Fibroblast of pulmonary artery (primary cell): ENCODE data around the gene NTRK3.
A peak's percentile ranks its signal among the peaks of the same experiment; 100 is the strongest.

Source experiments
- DNase-seq: peaks from one replicate; pipeline ENCODE4 v3.0.0-alpha.2; 2010; ENCODE audit warnings: low read depth
- H3K4me3 ChIP-seq: replicated peaks from 2 replicates; pipeline ENCODE4 v1.5.1; 2011; ENCODE audit warnings: low read depth, mild to moderate bottlenecking, control low read depth, low read length, moderate library complexity
- TF ChIP-seq, protein P1 (sequence below): IDR thresholded peaks from 2 replicates; pipeline ENCODE4 v1.5.1; 2011; ENCODE audit warnings: mild to moderate bottlenecking, control low read depth, low read length, inconsistent platforms; ENCODE audit errors: missing control alignments

Gene NTRK3

DNA sequence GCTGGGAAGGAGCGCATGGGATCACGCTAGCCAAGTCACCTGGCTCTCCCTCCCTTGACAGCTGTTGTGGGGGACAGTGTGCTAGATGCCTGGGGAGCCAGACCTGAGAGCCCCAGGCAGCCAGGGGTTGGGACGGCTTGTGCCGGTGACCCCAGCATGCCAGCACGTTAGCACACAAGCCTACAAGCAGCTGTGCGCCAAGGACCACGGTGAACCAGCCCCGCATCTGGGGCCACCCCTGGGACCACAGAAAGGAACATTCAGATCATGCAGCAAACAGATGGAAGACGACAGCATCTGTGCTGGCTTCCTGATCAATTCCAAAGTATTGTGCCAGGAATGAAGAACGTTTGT lies 64.8 kb downstream of the NTRK3 start:
- TF ChIP-seq, protein P1, sequence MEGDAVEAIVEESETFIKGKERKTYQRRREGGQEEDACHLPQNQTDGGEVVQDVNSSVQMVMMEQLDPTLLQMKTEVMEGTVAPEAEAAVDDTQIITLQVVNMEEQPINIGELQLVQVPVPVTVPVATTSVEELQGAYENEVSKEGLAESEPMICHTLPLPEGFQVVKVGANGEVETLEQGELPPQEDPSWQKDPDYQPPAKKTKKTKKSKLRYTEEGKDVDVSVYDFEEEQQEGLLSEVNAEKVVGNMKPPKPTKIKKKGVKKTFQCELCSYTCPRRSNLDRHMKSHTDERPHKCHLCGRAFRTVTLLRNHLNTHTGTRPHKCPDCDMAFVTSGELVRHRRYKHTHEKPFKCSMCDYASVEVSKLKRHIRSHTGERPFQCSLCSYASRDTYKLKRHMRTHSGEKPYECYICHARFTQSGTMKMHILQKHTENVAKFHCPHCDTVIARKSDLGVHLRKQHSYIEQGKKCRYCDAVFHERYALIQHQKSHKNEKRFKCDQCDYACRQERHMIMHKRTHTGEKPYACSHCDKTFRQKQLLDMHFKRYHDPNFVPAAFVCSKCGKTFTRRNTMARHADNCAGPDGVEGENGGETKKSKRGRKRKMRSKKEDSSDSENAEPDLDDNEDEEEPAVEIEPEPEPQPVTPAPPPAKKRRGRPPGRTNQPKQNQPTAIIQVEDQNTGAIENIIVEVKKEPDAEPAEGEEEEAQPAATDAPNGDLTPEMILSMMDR = no peak
- H3K4me3 ChIP-seq = no peak overlapping the region
- no peak for DNase-seq

DNA sequence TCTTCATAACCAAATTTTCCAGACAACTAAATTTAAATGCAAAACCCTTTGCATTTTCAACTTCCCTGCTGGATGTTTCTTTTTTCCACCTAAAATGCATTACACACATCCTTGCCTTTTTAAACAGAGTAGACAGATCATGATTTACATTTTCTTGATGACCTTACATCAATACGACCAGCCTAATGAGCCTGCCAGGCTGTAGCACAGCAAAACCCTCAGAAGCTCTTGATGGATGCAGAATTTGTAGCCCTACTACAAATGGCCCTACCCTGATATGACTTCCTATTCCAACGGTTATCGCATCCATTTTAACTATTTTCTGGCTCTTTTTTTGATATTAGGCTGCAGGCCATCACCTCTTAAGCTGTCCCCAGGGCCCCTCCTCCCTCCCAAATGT lies 66.3 kb downstream of the NTRK3 start:
- H3K4me3 ChIP-seq = no peak overlapping the region
- TF ChIP-seq, protein P1 = no peak
- no peak for DNase-seq

DNA sequence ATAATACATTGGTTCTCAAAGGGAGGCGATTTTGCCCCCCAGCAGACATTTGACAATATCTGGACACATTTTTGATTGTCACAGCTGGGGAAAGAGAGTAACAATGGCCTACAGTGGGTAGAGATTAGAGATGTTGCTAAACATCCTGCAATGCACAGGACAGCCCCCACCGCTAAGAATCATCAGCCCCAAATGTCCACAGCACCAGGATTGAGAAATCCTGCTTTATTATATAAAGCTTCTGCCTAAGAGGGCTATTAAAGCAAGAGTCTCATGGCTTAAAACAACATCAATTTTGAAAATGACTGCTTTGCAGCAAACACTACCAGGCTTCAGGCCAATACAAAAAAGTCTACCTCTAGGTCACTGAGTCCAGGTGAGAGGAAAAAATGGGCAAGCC lies 68.2 kb downstream of the NTRK3 start:
- H3K4me3 ChIP-seq = no peak overlapping the region
- TF ChIP-seq, protein P1 = no peak
- no peak for DNase-seq

DNA sequence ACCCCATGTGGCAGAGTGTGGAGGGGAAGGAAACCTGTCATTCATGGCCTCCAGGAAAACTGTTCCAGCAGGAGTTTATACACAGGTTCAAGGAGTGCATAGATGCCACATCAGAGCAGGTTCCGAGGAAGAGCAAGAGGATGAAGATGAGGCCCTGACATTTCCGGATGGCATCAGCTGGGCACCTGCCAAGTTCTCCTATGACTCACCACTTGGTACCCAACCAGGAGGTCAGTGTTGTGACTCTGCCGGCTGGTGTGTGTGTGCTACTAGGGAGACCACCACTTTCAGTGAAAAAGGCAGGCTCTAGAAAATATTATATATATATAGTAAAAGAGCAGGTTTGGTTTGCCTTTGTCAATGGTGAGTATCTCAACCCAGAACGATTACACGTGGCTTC lies 69.3 kb downstream of the NTRK3 start:
- no peak overlapping the region for H3K4me3 ChIP-seq
- TF ChIP-seq, protein P1 = no peak
- DNase-seq = peak; percentile 1

DNA sequence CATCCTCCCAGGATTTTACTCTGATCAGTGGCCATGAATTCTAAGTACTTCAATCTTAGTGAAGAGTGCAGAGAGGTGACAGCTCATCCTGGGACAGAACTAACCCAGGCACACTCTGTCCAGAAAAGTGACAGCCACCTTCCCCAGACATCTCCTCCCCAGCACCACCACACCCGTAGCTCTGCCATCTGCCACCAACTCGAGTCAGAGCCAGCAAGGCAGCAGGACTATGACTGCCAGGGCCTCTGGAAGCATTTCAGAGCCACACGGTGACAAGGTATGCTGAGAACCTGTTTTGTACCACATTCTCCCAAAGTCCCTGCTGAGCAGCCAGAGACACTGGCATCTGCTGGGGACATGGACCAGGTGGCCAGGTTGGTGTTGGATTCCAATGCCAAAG lies 71.0 kb downstream of the NTRK3 start:
- H3K4me3 ChIP-seq = no peak overlapping the region
- TF ChIP-seq, protein P1 = no peak
- DNase-seq = no peak

DNA sequence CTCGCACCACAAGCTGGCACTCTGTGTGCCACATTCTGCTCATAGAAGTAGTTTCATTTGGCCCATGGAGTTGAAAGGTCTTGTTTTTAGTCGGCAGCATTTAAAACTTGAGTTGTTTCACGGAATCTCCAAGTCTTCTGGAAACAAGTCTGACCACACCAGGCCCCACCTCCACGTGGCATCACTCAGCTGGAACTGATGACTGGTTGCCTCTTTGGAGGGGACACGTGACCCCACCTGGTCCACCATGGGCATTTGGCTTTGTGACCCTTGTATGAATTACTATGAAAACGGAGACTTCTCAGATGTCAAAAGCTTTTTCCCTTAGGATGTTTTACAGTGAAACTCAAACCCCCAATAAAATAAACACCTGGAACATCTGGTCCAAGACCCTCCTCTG lies 74.9 kb downstream of the NTRK3 start:
- DNase-seq = no peak
- no peak overlapping the region for H3K4me3 ChIP-seq
- TF ChIP-seq, protein P1 = no peak

DNA sequence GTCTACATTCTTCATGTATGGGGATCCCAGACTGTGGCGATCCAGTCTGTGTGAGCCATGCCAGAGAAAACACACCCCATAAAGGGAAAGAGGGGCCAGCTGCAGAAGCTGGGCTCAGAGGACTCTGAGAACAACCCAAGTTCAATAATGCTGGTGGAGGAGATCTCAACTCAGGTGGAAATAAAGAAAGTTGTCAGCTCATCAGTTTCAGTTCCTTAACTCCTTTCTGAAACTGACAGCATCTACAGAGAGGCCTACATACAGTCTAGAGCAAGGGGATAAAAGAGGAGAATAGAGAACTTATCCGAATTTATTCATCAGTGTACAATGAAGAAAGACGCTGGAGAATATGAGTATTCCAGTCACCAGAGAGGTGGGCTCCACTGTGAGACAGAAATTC lies 77.0 kb downstream of the NTRK3 start:
- TF ChIP-seq, protein P1 = no peak
- no peak overlapping the region for H3K4me3 ChIP-seq
- DNase-seq = no peak
